Type B pancreatic cell (in vitro differentiated cells): ENCODE results near the gene EIF2S2. TPM values are rescaled to one million over a fixed set of nuclear protein-coding genes. Genes with fewer than 3 reads are reported as not detected.

ENCODE experiments used
- DNase-seq: peaks from one replicate; pipeline ENCODE4 v3.0.0; 2021; ENCODE audit warnings: mixed read lengths; ENCODE audit not compliant: unreplicated experiment; ENCODE audit errors: extremely low spot score
- H3K27ac Mint-ChIP-seq: 2 replicates; pipeline ENCODE4 v1.8.0; 2021; ENCODE audit warnings: mild to moderate bottlenecking, mixed read lengths
- H3K27me3 Mint-ChIP-seq: 2 replicates; pipeline ENCODE4 v1.8.0; 2021; ENCODE audit warnings: mixed read lengths
- H3K36me3 Mint-ChIP-seq: 2 replicates; pipeline ENCODE4 v1.8.0; 2021; ENCODE audit warnings: mixed read lengths
- H3K4me1 Mint-ChIP-seq: one replicate; pipeline ENCODE4 v1.8.0; 2021; ENCODE audit warnings: mixed read lengths; ENCODE audit not compliant: unreplicated experiment
- H3K4me3 Mint-ChIP-seq: 2 replicates; pipeline ENCODE4 v1.8.0; 2021; ENCODE audit warnings: mild to moderate bottlenecking, mixed read lengths
- H3K9me3 Mint-ChIP-seq: 2 replicates; pipeline ENCODE4 v1.8.0; 2021; ENCODE audit warnings: mixed read lengths
- CTCF ChIP-seq: fragments of 200-600 bp; sonication (generic); conservative IDR thresholded peaks from 2 replicates; pipeline ENCODE4 v1.5.0; 2021; ENCODE audit warnings: antibody characterized with exemption, mild to moderate bottlenecking
- total RNA-seq: library from RNA; stranded (reverse); gene quantifications from 2 replicates; pipeline ENCODE4 v1.2.1, GENCODE V29; 2021; ENCODE audit warnings: low replicate concordance

Gene EIF2S2
- total RNA-seq, 1 donor from 2014 or later, result 87.8 TPM

- TF ChIP-seq CTCF, result no peak
- DNase-seq, result no peak
- H3K27ac Mint-ChIP-seq, result no peak overlapping the region
- no peaks in the 10 kb centered on the region for H3K9me3 Mint-ChIP-seq
- peaks cover 16% of the 10 kb centered on the region for H3K36me3 Mint-ChIP-seq
- H3K4me1 Mint-ChIP-seq, result peaks cover 32% of the 10 kb centered on the region
- no peak overlapping the region for H3K4me3 Mint-ChIP-seq
- no peaks in the 10 kb centered on the region for H3K27me3 Mint-ChIP-seq
Observed at GRCh38 chr20:34072076-34072475, 40.0 kb downstream of the EIF2S2 start.

GRCh38 chr20:34070859-34071258 is 41.2 kb downstream of the EIF2S2 start:
- peaks cover 13% of the 10 kb centered on the region for H3K36me3 Mint-ChIP-seq
- H3K27me3 Mint-ChIP-seq, result no peaks in the 10 kb centered on the region
- H3K4me3 Mint-ChIP-seq, result no peak overlapping the region
- H3K27ac Mint-ChIP-seq, result no peak overlapping the region
- H3K4me1 Mint-ChIP-seq, result peaks cover 32% of the 10 kb centered on the region
- no peak for TF ChIP-seq CTCF
- no peaks in the 10 kb centered on the region for H3K9me3 Mint-ChIP-seq
- no peak for DNase-seq

- peak; percentile 47 for TF ChIP-seq CTCF
- H3K36me3 Mint-ChIP-seq, result peaks cover 18% of the 10 kb centered on the region
Observed at GRCh38 chr20:34070079-34070439, 42.0 kb downstream of the EIF2S2 start.

GRCh38 chr20:34069341-34070078 is 42.5 kb downstream of the EIF2S2 start:
- Mint-ChIP-seq H3K4me3 (no peak overlapping the region), H3K27ac (peak overlapping the region; percentile 83), H3K4me1 (peaks cover 42% of the 10 kb centered on the region), H3K36me3 (peaks cover 21% of the 10 kb centered on the region), H3K27me3 (no peaks in the 10 kb centered on the region), H3K9me3 (no peaks in the 10 kb centered on the region)
- peak; percentile 98 for TF ChIP-seq CTCF
- peak; percentile 82 for DNase-seq

More at GRCh38 chr20:34070079-34070439, 42.0 kb downstream of the EIF2S2 start:
- DNase-seq, result no peak
- H3K27ac Mint-ChIP-seq, result peak overlapping the region; percentile 83
- no peaks in the 10 kb centered on the region for H3K9me3 Mint-ChIP-seq
- H3K4me1 Mint-ChIP-seq, result peaks cover 38% of the 10 kb centered on the region
- H3K27me3 Mint-ChIP-seq, result no peaks in the 10 kb centered on the region
- H3K4me3 Mint-ChIP-seq, result no peak overlapping the region

GRCh38 chr20:34068001-34068400 is 44.0 kb downstream of the EIF2S2 start:
- no peak for DNase-seq
- TF ChIP-seq CTCF, result no peak
- no peaks in the 10 kb centered on the region for H3K27me3 Mint-ChIP-seq
- no peaks in the 10 kb centered on the region for H3K9me3 Mint-ChIP-seq
- peaks cover 14% of the 10 kb centered on the region for H3K36me3 Mint-ChIP-seq
- H3K4me1 Mint-ChIP-seq, result peaks cover 36% of the 10 kb centered on the region
- peak overlapping the region; percentile 5 for H3K27ac Mint-ChIP-seq
- H3K4me3 Mint-ChIP-seq, result no peak overlapping the region
